Upper lobe of left lung (tissue), 6 donors: Measurements from ENCODE around the gene TYRP1. TPM values are rescaled to one million over a fixed set of nuclear protein-coding genes. Genes with fewer than 3 reads are reported as not detected.
"Not testable (repeated sequence)": the region's sequence is repeated elsewhere in the genome, so short reads cannot be mapped to it uniquely, and the experiment has no call there.

ENCODE experiments used
- ATAC-seq, 2 donors: fragments of 200-7000 bp; cut with Tn5 transposase; one replicate each; pipeline ENCODE4 v1.9.1; 2022; ENCODE audit warnings: mild to moderate bottlenecking in 2 of 2, moderate library complexity in 2 of 2; ENCODE audit not compliant: low FRiP score in 2 of 2
- DNase-seq, 2 donors: peaks; one replicate each; pipeline ENCODE4 v3.0.0-alpha.2; 2019 to 2020
- H3K27ac ChIP-seq, 4 donors: fragments of 200-600 bp; sonication (generic); one replicate each; pipeline ENCODE4 v1.5.1; 2016 to 2019
- H3K27me3 ChIP-seq, 4 donors: fragments of 200-600 bp; sonication (generic); one replicate each; pipeline ENCODE4 v1.5.1; 2017 to 2019
- H3K36me3 ChIP-seq, 4 donors: fragments of 200-600 bp; sonication (generic); one replicate each; pipeline ENCODE4 v1.5.1; 2016 to 2019
- H3K4me1 ChIP-seq, 4 donors: fragments of 200-600 bp; sonication (generic); one replicate each; pipeline ENCODE4 v1.5.1; 2018 to 2019
- H3K4me3 ChIP-seq, 4 donors: fragments of 200-600 bp; sonication (generic); one replicate each; pipeline ENCODE4 v1.5.1; 2017 to 2019; ENCODE audit warnings: mild to moderate bottlenecking in 2 of 4, moderate library complexity in 1 of 4
- H3K9me3 ChIP-seq, 4 donors: fragments of 200-600 bp; sonication (generic); one replicate each; pipeline ENCODE4 v1.5.1; 2018 to 2019
- EP300 ChIP-seq, 4 donors: sonication (generic); formaldehyde crosslinking; IDR thresholded peaks; one replicate each; pipeline ENCODE4 v1.5.1; 2017; ENCODE audit warnings: antibody characterized with exemption in 4 of 4, control low read depth in 2 of 4
- POLR2A ChIP-seq, 4 donors: fragments of 450-650 bp; IDR thresholded peaks; one replicate each; pipeline ENCODE4 v1.5.1; 2016 to 2017; ENCODE audit warnings: antibody characterized with exemption in 4 of 4, mild to moderate bottlenecking in 2 of 4
- POLR2AphosphoS5 ChIP-seq, 2 donors: sonication (generic); formaldehyde crosslinking; IDR thresholded peaks; one replicate each; pipeline ENCODE4 v1.5.1; 2017; ENCODE audit warnings: antibody characterized with exemption in 2 of 2
- WGBS, 2 donors: methylation state at CpG; one replicate each; pipeline ENCODE4 v1.1.5; 2017 to 2018; 5-methylcytosine and 5-hydroxymethylcytosine counted together
- total RNA-seq, 6 donors: library from RNA; depleted of rRNA in 4 of 6; stranded (reverse); fragments of >200 nt in 4 of 6; gene quantifications; one replicate each; pipeline versions ENCODE4 v1.1.0 to v1.2.1, GENCODE V29; 2016 to 2021
- TF ChIP-seq, protein P1 (sequence below), 6 experiments: fragments of 450-650 bp in 4 of 6; fragments of 200-600 bp in 2 of 6; sonication (generic) in 2 of 6; IDR thresholded peaks; one replicate each; pipeline ENCODE4 v1.5.1; 2016 to 2019; ENCODE audit warnings: antibody characterized with exemption in 6 of 6
- donor health status: DM: no; HTN: no; CAD: no; lungs with moderate emphysema.
- donor health status: DM: no; HTN: yes; CAD: no; lungs with severe emphysema.

Gene TYRP1
- total RNA-seq, 6 donors from 2014 or later: 3.3 to 8.4 (median 4.2) TPM; not detected in 2

DNA sequence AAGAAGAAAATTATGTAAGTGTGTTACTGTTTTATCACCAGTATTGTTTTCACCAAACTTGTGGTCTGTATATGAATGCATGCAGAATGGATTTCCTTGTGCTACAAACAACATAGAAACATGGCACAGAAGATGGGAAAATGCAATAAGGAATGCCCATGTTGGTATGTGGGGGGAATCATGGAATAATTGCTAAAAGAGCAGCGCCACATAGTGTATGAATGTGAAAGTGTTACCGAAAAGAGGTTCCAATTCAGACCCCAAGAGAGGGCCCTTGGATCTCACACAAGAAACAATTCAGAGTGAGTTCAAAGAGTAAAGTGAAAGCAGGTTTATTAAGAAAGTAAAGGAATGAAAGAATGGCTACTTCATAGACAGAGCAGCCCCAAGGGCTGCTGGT, 26.4 kb upstream of the TYRP1 start:
- no peaks in the 10 kb centered on the region for H3K27me3 ChIP-seq
- no peaks in the 10 kb centered on the region for H3K36me3 ChIP-seq
- ATAC-seq (no peak), DNase-seq (no peak)
- H3K4me3 ChIP-seq: no peak overlapping the region
- H3K9me3 ChIP-seq: no peaks in the 10 kb centered on the region
- whole genome bisulfite sequencing, 2 donors: 64 to 86% methylated on average over 2 of the region's 2 CpGs
- no peak overlapping the region for H3K27ac ChIP-seq
- TF ChIP-seq EP300 (IDR thresholded peaks at IDR 0.05): no peak
- no peak for TF ChIP-seq POLR2AphosphoS5 (IDR thresholded peaks at IDR 0.05)
- TF ChIP-seq, protein P1, sequence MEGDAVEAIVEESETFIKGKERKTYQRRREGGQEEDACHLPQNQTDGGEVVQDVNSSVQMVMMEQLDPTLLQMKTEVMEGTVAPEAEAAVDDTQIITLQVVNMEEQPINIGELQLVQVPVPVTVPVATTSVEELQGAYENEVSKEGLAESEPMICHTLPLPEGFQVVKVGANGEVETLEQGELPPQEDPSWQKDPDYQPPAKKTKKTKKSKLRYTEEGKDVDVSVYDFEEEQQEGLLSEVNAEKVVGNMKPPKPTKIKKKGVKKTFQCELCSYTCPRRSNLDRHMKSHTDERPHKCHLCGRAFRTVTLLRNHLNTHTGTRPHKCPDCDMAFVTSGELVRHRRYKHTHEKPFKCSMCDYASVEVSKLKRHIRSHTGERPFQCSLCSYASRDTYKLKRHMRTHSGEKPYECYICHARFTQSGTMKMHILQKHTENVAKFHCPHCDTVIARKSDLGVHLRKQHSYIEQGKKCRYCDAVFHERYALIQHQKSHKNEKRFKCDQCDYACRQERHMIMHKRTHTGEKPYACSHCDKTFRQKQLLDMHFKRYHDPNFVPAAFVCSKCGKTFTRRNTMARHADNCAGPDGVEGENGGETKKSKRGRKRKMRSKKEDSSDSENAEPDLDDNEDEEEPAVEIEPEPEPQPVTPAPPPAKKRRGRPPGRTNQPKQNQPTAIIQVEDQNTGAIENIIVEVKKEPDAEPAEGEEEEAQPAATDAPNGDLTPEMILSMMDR (IDR thresholded peaks at IDR 0.05): no peak
- TF ChIP-seq POLR2A (IDR thresholded peaks at IDR 0.05): no peak
- no peaks in the 10 kb centered on the region for H3K4me1 ChIP-seq

DNA sequence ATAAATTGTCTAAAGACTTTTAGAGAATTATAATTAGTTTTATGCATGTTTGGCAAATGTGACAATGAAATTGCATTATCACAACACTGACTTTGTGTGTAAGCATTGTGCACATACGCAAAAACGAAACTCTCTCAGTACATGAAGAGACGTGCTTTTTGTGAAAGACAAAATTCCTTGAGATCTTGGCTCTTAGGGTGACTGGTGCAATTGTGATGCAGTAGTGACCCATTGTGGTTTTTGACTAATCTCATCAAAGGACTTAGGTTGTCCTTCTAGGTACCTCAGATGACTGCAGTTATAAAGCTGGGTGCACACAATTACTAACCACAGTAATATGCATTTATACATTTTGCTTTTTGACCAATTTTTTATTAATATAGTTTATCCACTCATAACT, 25.3 kb upstream of the TYRP1 start:
- no peak for DNase-seq
- no peaks in the 10 kb centered on the region for H3K4me1 ChIP-seq
- ATAC-seq: no peak
- H3K4me3 ChIP-seq: no peak overlapping the region
- no peaks in the 10 kb centered on the region for H3K9me3 ChIP-seq
- H3K27me3 ChIP-seq: no peaks in the 10 kb centered on the region
- WGBS, 2 donors: 86 to 93% methylated on average over 3 of the region's 3 CpGs
- TF ChIP-seq POLR2A (IDR thresholded peaks at IDR 0.05) (no peak), POLR2AphosphoS5 (IDR thresholded peaks at IDR 0.05) (no peak), EP300 (IDR thresholded peaks at IDR 0.05) (no peak)
- TF ChIP-seq, protein P1 (IDR thresholded peaks at IDR 0.05): no peak
- H3K36me3 ChIP-seq: no peaks in the 10 kb centered on the region
- H3K27ac ChIP-seq: no peak overlapping the region

DNA sequence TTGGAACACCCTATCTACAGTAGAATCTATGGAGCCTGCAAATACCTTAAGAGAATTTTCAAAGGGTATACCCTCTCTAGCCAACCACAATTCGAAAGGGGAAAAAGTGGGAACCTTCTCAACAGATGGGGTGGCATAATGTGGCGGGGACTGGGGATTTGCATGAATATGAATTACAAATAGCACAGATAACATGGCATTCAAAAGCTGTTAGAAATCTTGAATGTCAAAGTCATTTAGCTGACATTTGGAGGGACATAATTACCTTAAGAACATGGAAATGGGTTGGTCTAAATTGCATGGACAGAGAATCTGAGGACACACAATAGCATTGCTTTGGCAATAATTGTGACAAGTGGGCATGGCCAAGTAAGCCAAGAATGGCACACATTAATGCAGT, 23.2 kb upstream of the TYRP1 start:
- WGBS, 2 donors: 79 to 83% methylated on average over 2 of the region's 2 CpGs
- Histone ChIP-seq H3K4me1 (no peaks in the 10 kb centered on the region), H3K9me3 (no peaks in the 10 kb centered on the region), H3K4me3 (no peak overlapping the region), H3K27me3 (no peaks in the 10 kb centered on the region), H3K36me3 (no peaks in the 10 kb centered on the region), H3K27ac (no peak overlapping the region)
- TF ChIP-seq, protein P1 (IDR thresholded peaks at IDR 0.05): no peak
- no peak for TF ChIP-seq EP300 (IDR thresholded peaks at IDR 0.05)
- TF ChIP-seq POLR2AphosphoS5 (IDR thresholded peaks at IDR 0.05): no peak
- ATAC-seq: no peak
- DNase-seq: no peak

DNA sequence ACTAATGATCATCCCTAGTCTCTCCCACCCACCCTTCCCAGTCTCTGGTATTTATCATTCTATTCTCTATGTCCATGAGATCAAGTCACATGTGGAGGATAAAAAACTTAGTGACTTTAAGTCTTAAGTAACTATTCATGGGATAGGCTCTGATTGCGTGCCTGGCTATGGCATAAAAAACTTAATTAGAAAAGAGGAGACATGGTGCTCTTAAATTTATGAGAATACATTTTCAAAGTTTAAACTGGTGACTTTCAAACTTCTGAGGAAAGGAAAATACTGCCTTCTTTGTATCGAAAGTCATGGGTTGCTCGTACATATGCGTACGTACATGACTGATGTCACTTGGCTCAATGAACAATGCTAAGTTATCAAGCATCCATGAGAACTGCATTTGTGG, 18.2 kb upstream of the TYRP1 start:
- ATAC-seq: no peak
- TF ChIP-seq, protein P1 (IDR thresholded peaks at IDR 0.05): no peak
- no peak for TF ChIP-seq POLR2A (IDR thresholded peaks at IDR 0.05)
- no peak for TF ChIP-seq POLR2AphosphoS5 (IDR thresholded peaks at IDR 0.05)
- no peak for TF ChIP-seq EP300 (IDR thresholded peaks at IDR 0.05)
- no peaks in the 10 kb centered on the region for H3K4me1 ChIP-seq
- H3K27ac ChIP-seq: no peak overlapping the region
- H3K9me3 ChIP-seq: no peaks in the 10 kb centered on the region
- H3K27me3 ChIP-seq: no peaks in the 10 kb centered on the region
- DNase-seq: no peak
- H3K4me3 ChIP-seq: no peak overlapping the region
- H3K36me3 ChIP-seq: no peaks in the 10 kb centered on the region
- 87 to 94% methylated on average over 5 of the region's 5 CpGs for WGBS, 2 donors

DNA sequence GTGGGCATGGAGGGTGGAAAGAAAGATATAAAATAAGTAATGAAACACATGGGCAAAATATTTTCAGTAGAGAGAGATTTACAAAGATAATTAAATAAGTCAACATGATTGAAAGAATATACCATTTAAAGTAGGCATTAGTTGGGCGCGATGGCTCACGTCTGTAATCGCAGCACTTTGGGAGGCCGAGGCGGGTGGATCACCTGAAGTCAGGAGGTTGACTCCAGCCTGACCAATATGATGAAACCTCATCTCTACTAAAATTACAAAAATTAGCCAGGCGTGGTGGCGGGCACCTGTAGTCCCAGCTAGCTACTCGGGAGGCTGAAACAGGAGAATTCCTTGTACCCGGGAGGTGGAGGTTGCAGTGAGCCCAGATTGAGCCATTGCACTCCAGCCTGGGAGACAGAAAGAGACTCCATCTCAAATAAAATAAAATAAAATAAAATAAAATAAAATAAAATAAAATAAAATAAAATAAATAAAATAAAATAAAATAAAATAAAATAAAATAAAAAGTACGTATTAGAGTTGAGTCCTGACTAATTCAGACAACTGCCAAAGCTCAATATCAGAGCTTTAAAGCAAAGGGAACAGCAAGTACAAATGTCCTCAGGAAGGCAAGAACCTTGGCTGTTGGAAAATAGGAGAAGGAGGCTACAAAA, 15.6 kb upstream of the TYRP1 start:
- not testable (repeated sequence) for DNase-seq, H3K4me1 ChIP-seq, H3K27ac ChIP-seq, H3K4me3 ChIP-seq, H3K36me3 ChIP-seq, H3K9me3 ChIP-seq, ATAC-seq, H3K27me3 ChIP-seq
- WGBS, 2 donors: 94 to 95% methylated on average over 11 of the region's 11 CpGs
